OCI-LY3 (cell line): ENCODE measurements around the gene ARHGEF28.

Experiments
- H2AFZ ChIP-seq: fragments of 200-600, 300-600 bp; shearing (Covaris generic); 2 replicates; pipeline ENCODE4 v1.6.0; 2014; ENCODE audit warnings: antibody characterized with exemption, low read depth, low read length
- H3K27ac ChIP-seq: fragments of 200-600, 300-600 bp; sonication (generic); 2 replicates; pipeline ENCODE4 v1.5.1; 2014; ENCODE audit warnings: mild to moderate bottlenecking, low read length, moderate library complexity, mixed read lengths
- H3K27me3 ChIP-seq: fragments of 200-600, 300-600 bp; sonication (generic); 2 replicates; pipeline ENCODE4 v1.6.1; 2014; ENCODE audit warnings: low read depth, low read length, mixed read lengths
- H3K36me3 ChIP-seq: fragments of 200-600, 300-600 bp; sonication (generic); replicated peaks from 2 replicates; pipeline ENCODE3; 2014; ENCODE audit warnings: low read depth, low read length, mixed read lengths
- H3K4me1 ChIP-seq: fragments of 300-600, 200-600 bp; sonication (generic); 2 replicates; pipeline ENCODE4 v1.6.1; 2014; ENCODE audit warnings: low read length, mixed read lengths
- H3K4me2 ChIP-seq: fragments of 200-600, 300-600 bp; sonication (generic); 2 replicates; pipeline ENCODE4 v1.6.1; 2014; ENCODE audit warnings: low read length, mixed read lengths
- H3K4me3 ChIP-seq: fragments of 300-600, 200-600 bp; sonication (generic); 2 replicates; pipeline ENCODE4 v1.5.1; 2014; ENCODE audit warnings: antibody characterized with exemption, mild to moderate bottlenecking, low read length, moderate library complexity
- H3K79me2 ChIP-seq: fragments of 300-600, 200-600 bp; shearing (Covaris generic); 2 replicates; pipeline ENCODE4 v1.6.1; 2014; ENCODE audit warnings: mild to moderate bottlenecking, low read length, mixed read lengths
- H3K9ac ChIP-seq: fragments of 300-600, 200-600 bp; shearing (Covaris generic); 2 replicates; pipeline ENCODE4 v1.6.0; 2014; ENCODE audit warnings: mild to moderate bottlenecking, low read length, moderate library complexity
- H3K9me3 ChIP-seq: fragments of 200-600, 300-600 bp; shearing (Covaris generic); 2 replicates; pipeline ENCODE4 v1.6.1; 2014; ENCODE audit warnings: low read length, mixed read lengths; ENCODE audit not compliant: insufficient read depth
- H4K20me1 ChIP-seq: fragments of 200-600, 300-600 bp; sonication (generic); 2 replicates; pipeline ENCODE4 v1.6.1; 2016; ENCODE audit warnings: low read length, mixed read lengths; ENCODE audit not compliant: insufficient read depth
- EZH2phosphoT487 ChIP-seq: fragments of 200-600 bp; shearing (Covaris generic); IDR thresholded peaks from 2 replicates; pipeline ENCODE4 v1.6.1; 2018; ENCODE audit warnings: antibody characterized with exemption, mixed run types, low read depth
- TF ChIP-seq, protein P1 (sequence below): fragments of 200-600, 300-600 bp; sonication (generic); IDR thresholded peaks from 2 replicates; pipeline ENCODE4 v1.5.1; 2014; ENCODE audit warnings: antibody characterized with exemption, low read length, low read depth

The ARHGEF28 gene

DNA sequence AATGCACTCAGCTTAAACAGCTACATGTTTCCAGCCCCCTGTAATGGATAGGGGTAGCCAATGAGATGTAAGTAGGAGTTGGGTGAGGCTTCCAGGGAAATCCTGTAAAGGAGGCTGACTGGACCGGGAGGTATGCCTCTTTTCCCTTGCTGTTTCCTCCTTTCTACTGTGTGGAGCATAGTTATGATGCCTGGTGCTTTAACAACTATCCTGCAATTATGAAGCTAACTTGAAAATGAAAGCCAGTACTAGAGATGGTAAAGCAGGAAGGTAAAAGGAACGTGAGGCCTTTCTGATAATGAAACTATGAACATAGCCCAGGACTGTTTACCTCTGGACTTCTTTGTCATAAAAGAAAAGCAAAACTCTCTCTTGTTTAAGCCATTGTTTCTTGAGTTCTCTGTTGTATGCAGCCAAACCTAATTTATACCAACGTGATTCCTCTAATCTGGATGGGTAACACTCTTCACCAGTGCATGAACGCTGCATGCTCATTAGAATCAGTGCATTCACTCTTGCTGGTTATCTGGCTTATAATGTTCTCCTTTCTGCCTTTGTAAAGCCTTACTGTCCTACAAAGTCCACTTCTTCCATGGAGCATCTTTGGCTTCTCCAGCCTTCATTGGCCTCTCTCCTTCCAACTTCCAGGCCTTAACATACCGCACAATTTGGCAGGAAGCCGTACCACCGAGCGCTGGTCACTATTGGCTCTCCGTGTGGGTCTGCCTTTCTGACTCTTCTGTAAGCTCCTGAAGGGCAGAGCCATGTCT lies 8.3 kb upstream of the ARHGEF28 start:
- Histone ChIP-seq H3K4me3 (no peak overlapping the region), H3K9me3 (no peaks in the 10 kb centered on the region), H3K36me3 (no peaks in the 10 kb centered on the region), H3K4me2 (no peak overlapping the region), H4K20me1 (no peaks in the 10 kb centered on the region), H3K79me2 (no peaks in the 10 kb centered on the region), H3K27me3 (no peaks in the 10 kb centered on the region), H3K9ac (no peak overlapping the region), H2AFZ (no peak overlapping the region), H3K4me1 (no peaks in the 10 kb centered on the region), H3K27ac (no peak overlapping the region)
- no peak for TF ChIP-seq EZH2phosphoT487
- TF ChIP-seq, protein P1, sequence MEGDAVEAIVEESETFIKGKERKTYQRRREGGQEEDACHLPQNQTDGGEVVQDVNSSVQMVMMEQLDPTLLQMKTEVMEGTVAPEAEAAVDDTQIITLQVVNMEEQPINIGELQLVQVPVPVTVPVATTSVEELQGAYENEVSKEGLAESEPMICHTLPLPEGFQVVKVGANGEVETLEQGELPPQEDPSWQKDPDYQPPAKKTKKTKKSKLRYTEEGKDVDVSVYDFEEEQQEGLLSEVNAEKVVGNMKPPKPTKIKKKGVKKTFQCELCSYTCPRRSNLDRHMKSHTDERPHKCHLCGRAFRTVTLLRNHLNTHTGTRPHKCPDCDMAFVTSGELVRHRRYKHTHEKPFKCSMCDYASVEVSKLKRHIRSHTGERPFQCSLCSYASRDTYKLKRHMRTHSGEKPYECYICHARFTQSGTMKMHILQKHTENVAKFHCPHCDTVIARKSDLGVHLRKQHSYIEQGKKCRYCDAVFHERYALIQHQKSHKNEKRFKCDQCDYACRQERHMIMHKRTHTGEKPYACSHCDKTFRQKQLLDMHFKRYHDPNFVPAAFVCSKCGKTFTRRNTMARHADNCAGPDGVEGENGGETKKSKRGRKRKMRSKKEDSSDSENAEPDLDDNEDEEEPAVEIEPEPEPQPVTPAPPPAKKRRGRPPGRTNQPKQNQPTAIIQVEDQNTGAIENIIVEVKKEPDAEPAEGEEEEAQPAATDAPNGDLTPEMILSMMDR = no peak

GRCh38 chr5:73619606-73620333 lies 6.2 kb upstream of the ARHGEF28 start:
- Histone ChIP-seq H3K79me2 (no peaks in the 10 kb centered on the region), H3K9me3 (no peaks in the 10 kb centered on the region)

DNA sequence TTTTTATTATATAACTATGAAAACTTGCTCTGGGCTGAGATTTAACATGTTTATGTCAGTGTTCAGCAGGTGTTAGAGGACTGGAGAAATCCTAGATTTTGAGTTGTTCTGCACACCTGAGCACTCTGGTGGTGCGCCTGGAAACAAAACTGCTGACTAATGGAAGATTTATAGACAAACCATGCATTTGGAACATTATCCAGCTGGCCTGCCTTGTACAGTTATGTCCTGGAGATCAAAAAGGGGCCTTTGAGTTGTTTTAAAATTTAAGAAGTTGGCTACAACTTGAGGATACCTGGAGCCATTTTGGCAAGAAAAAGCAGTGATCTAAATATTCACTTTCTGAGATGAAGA lies 5.7 kb upstream of the ARHGEF28 start:
- TF ChIP-seq, protein P1 = no peak
- TF ChIP-seq EZH2phosphoT487 = no peak
- no peaks in the 10 kb centered on the region for H3K27me3 ChIP-seq
- H3K9ac ChIP-seq = no peak overlapping the region
- H3K4me1 ChIP-seq = peaks cover 5% of the 10 kb centered on the region
- no peak overlapping the region for H3K27ac ChIP-seq
- no peaks in the 10 kb centered on the region for H4K20me1 ChIP-seq
- no peaks in the 10 kb centered on the region for H3K36me3 ChIP-seq
- H3K4me3 ChIP-seq = no peak overlapping the region
- H3K4me2 ChIP-seq = no peak overlapping the region
- H3K9me3 ChIP-seq = no peaks in the 10 kb centered on the region
- no peak overlapping the region for H2AFZ ChIP-seq
- no peaks in the 10 kb centered on the region for H3K79me2 ChIP-seq

More at GRCh38 chr5:73619606-73620333, 6.2 kb upstream of the ARHGEF28 start:
- Histone ChIP-seq H3K4me1 (peaks cover 5% of the 10 kb centered on the region), H3K27ac (no peak overlapping the region), H3K36me3 (no peaks in the 10 kb centered on the region), H3K4me3 (no peak overlapping the region), H3K9ac (no peak overlapping the region), H2AFZ (no peak overlapping the region), H4K20me1 (no peaks in the 10 kb centered on the region), H3K27me3 (no peaks in the 10 kb centered on the region), H3K4me2 (no peak overlapping the region)
- TF ChIP-seq EZH2phosphoT487 = no peak
- TF ChIP-seq, protein P1 = no peak

- H3K9ac ChIP-seq = no peak overlapping the region
- H3K4me3 ChIP-seq = no peak overlapping the region
- H3K27ac ChIP-seq = no peak overlapping the region
- no peak overlapping the region for H2AFZ ChIP-seq
- H3K4me2 ChIP-seq = no peak overlapping the region
- no peaks in the 10 kb centered on the region for H4K20me1 ChIP-seq
- H3K36me3 ChIP-seq = no peaks in the 10 kb centered on the region
- TF ChIP-seq, protein P1 = no peak
- no peak for TF ChIP-seq EZH2phosphoT487
- H3K9me3 ChIP-seq = no peaks in the 10 kb centered on the region
- no peaks in the 10 kb centered on the region for H3K79me2 ChIP-seq
- no peaks in the 10 kb centered on the region for H3K27me3 ChIP-seq
- peaks cover 5% of the 10 kb centered on the region for H3K4me1 ChIP-seq
Measured at GRCh38 chr5:73623060-73623459, 2.9 kb upstream of the ARHGEF28 start.
